Upper lobe of right lung (tissue), 1 donor: Measurements from ENCODE around the gene NDUFS5. TPM values are rescaled to one million over a fixed set of nuclear protein-coding genes. Genes with fewer than 3 reads are reported as not detected.

Experiments
- ATAC-seq: fragments of 200-7000 bp; cut with Tn5 transposase; one replicate; pipeline ENCODE4 v1.9.1; 2020; ENCODE audit warnings: mild to moderate bottlenecking, moderate library complexity
- DNase-seq: peaks from one replicate; pipeline ENCODE4 v3.0.0-alpha.2; 2020
- H3K27ac ChIP-seq: fragments of 200-600 bp; one replicate; pipeline ENCODE4 v1.8.0; 2022
- H3K27me3 ChIP-seq: fragments of 200-600 bp; one replicate; pipeline ENCODE4 v1.8.0; 2022; ENCODE audit warnings: mild to moderate bottlenecking
- H3K36me3 ChIP-seq: fragments of 200-600 bp; one replicate; pipeline ENCODE4 v1.8.0; 2022
- H3K4me1 ChIP-seq: fragments of 200-600 bp; one replicate; pipeline ENCODE4 v1.8.0; 2022
- H3K4me3 ChIP-seq: fragments of 200-600 bp; one replicate; pipeline ENCODE4 v1.8.0; 2022; ENCODE audit warnings: mild to moderate bottlenecking
- H3K9me3 ChIP-seq: fragments of 200-600 bp; one replicate; pipeline ENCODE4 v1.8.0; 2022
- CTCF ChIP-seq: fragments of 200-600 bp; IDR thresholded peaks from one replicate; pipeline ENCODE4 v1.8.0; 2022; ENCODE audit warnings: antibody characterized with exemption
- intact Hi-C: fragments of 100-400 bp; cut with DNase I; formaldehyde crosslinking; loops from one replicate; pipeline ENCODE4 v1.11.0; 2022
- total RNA-seq: library from RNA; stranded (reverse); fragmentation: NEBNext Ultra II Directional; extraction: Animal tissue kit (Norgen Biotek cat#: 25700); gene quantifications from one replicate; pipeline ENCODE4 v1.2.1, GENCODE V29; 2021
- donor health status: DM: no; HTN: yes; CAD: no; lungs with severe emphysema.

Gene NDUFS5
- total RNA-seq, 1 donor from 2014 or later = 154 TPM

- no peaks in the 10 kb centered on the region for H3K36me3 ChIP-seq
- no peaks in the 10 kb centered on the region for H3K27me3 ChIP-seq
- no peak for TF ChIP-seq CTCF
- intact Hi-C loops = no loop called here
- ATAC-seq = no peak
- no peaks in the 10 kb centered on the region for H3K9me3 ChIP-seq
- H3K4me1 ChIP-seq = peaks cover 6% of the 10 kb centered on the region
- H3K4me3 ChIP-seq = no peak overlapping the region
- H3K27ac ChIP-seq = no peak overlapping the region
- DNase-seq = no peak
Observed at GRCh38 chr1:39021426-39021825, 4.7 kb upstream of the NDUFS5 start.

GRCh38 chr1:39023140-39023539 lies 3.0 kb upstream of the NDUFS5 start:
- intact Hi-C loops = no loop called here
- no peak for TF ChIP-seq CTCF
- Histone ChIP-seq H3K27me3 (no peaks in the 10 kb centered on the region), H3K27ac (no peak overlapping the region), H3K4me1 (peaks cover 10% of the 10 kb centered on the region), H3K36me3 (no peaks in the 10 kb centered on the region), H3K9me3 (no peaks in the 10 kb centered on the region), H3K4me3 (no peak overlapping the region)
- ATAC-seq (no peak), DNase-seq (no peak)

- intact Hi-C loops = no loop called here
- Histone ChIP-seq H3K9me3 (no peaks in the 10 kb centered on the region), H3K4me1 (peaks cover 13% of the 10 kb centered on the region), H3K36me3 (peaks cover 35% of the 10 kb centered on the region), H3K27ac (peak overlapping the region; percentile 97), H3K4me3 (peak overlapping the region; percentile 76), H3K27me3 (no peaks in the 10 kb centered on the region)
- ATAC-seq (no peak), DNase-seq (peak; percentile 40)
- no peak for TF ChIP-seq CTCF
Observed at GRCh38 chr1:39026866-39027507, 837 bp downstream of the NDUFS5 start.

- Histone ChIP-seq H3K9me3 (no peaks in the 10 kb centered on the region), H3K4me3 (no peak overlapping the region), H3K27ac (peak overlapping the region; percentile 11), H3K4me1 (peaks cover 3% of the 10 kb centered on the region), H3K36me3 (peaks cover 83% of the 10 kb centered on the region), H3K27me3 (no peaks in the 10 kb centered on the region)
- no peak for ATAC-seq
- intact Hi-C loops = no loop called here
- TF ChIP-seq CTCF = no peak
- peak; percentile 9 for DNase-seq
Observed at GRCh38 chr1:39034114-39034654, 8.0 kb downstream of the NDUFS5 start.

- Histone ChIP-seq H3K4me3 (no peak overlapping the region), H3K9me3 (no peaks in the 10 kb centered on the region), H3K27me3 (no peaks in the 10 kb centered on the region), H3K27ac (no peak overlapping the region), H3K36me3 (peaks cover 73% of the 10 kb centered on the region), H3K4me1 (peaks cover 3% of the 10 kb centered on the region)
- no peak for TF ChIP-seq CTCF
- ATAC-seq (no peak), DNase-seq (no peak)
- intact Hi-C loops = no loop called here
Observed at GRCh38 chr1:39036678-39037077, 10.5 kb downstream of the NDUFS5 start.

- ATAC-seq = peak; percentile 19
- no peaks in the 10 kb centered on the region for H3K27me3 ChIP-seq
- TF ChIP-seq CTCF = no peak
- DNase-seq = no peak
- H3K4me1 ChIP-seq = no peaks in the 10 kb centered on the region
- no peak overlapping the region for H3K4me3 ChIP-seq
- no peak overlapping the region for H3K27ac ChIP-seq
- intact Hi-C loops = no loop called here
- no peaks in the 10 kb centered on the region for H3K9me3 ChIP-seq
- peaks cover 26% of the 10 kb centered on the region for H3K36me3 ChIP-seq
Observed at GRCh38 chr1:39043513-39043912, 17.4 kb downstream of the NDUFS5 start.
